ENCODE results near the gene GMPPB. TPM values are rescaled to one million over a fixed set of nuclear protein-coding genes. Genes with fewer than 3 reads are reported as not detected.

GMPPB gene
- total RNA-seq, 2 experiments from 2014 or later = 40.7 to 54.5 TPM

- Histone ChIP-seq H3K36me3 (ENCODE audit: insufficient read depth, low read length) (peaks cover 9% of the 10 kb centered on the region; the same call in 1 of the 2 replicates), H3K4me1 (ENCODE audit: insufficient read depth, low read length, poor library complexity, severe bottlenecking) (no peaks in the 10 kb centered on the region), H3K9me2 (ENCODE audit: insufficient read depth, low read length) (no peaks in the 10 kb centered on the region), H2AFZ (ENCODE audit: low read length) (no peak overlapping the region), H4K20me1 (ENCODE audit: insufficient read depth, low read length) (no peaks in the 10 kb centered on the region), H3K4me3 (ENCODE audit: low read depth, low read length, poor library complexity, severe bottlenecking) (no peak overlapping the region), H3K79me2 (ENCODE audit: insufficient read depth, low read depth, low read length) (no peaks in the 10 kb centered on the region), H3K4me2 (ENCODE audit: low read length) (no peak overlapping the region), H3K9me3 (ENCODE audit: low read length) (no peaks in the 10 kb centered on the region), H3K27ac (ENCODE audit: low read depth, low read length, poor library complexity, severe bottlenecking) (no peak overlapping the region)
- no peak for DNase-seq (ENCODE audit: low spot score)
- intact Hi-C loops (cut with micrococcal nuclease; ENCODE audit: unreplicated experiment) = no loop called here
- ChIA-PET POLR2A (interaction anchor here (0.7 kb wide), 1 partner anchor 9 kb away, joined by 3 read pairs; no protein-coding TSS in a partner anchor), CTCF (ENCODE audit: unreplicated experiment) (no interaction called here)
- TF ChIP-seq EZH2phosphoT487 (IDR thresholded peaks at IDR 0.05; ENCODE audit: borderline replicate concordance, low read depth, low read length) (no peak), CTCF (conservative IDR thresholded peaks at IDR 0.05; ENCODE audit: low read length) (no peak)
- BruUV-seq (replicated peaks) = no TSS peak
These were observed 12.3 kb downstream of the GMPPB start for GRCh38 chr3:49711489-49711888.

- Histone ChIP-seq H3K4me2 (ENCODE audit: low read length) (no peak overlapping the region), H3K36me3 (ENCODE audit: insufficient read depth, low read length) (0 out of 2 replicates have a peak, but pooled peaks cover 4% of the 10 kb centered on the region), H3K79me2 (ENCODE audit: insufficient read depth, low read depth, low read length) (no peaks in the 10 kb centered on the region), H3K4me1 (ENCODE audit: insufficient read depth, low read length, poor library complexity, severe bottlenecking) (no peaks in the 10 kb centered on the region), H3K4me3 (ENCODE audit: low read depth, low read length, poor library complexity, severe bottlenecking) (no peak overlapping the region), H3K9me2 (ENCODE audit: insufficient read depth, low read length) (no peaks in the 10 kb centered on the region), H2AFZ (ENCODE audit: low read length) (no peak overlapping the region), H3K9me3 (ENCODE audit: low read length) (no peaks in the 10 kb centered on the region), H4K20me1 (ENCODE audit: insufficient read depth, low read length) (no peaks in the 10 kb centered on the region), H3K27ac (ENCODE audit: low read depth, low read length, poor library complexity, severe bottlenecking) (no peak overlapping the region)
- DNase-seq (ENCODE audit: low spot score) = no peak
- no peak for TF ChIP-seq CTCF (conservative IDR thresholded peaks at IDR 0.05; ENCODE audit: low read length)
- TF ChIP-seq EZH2phosphoT487 (IDR thresholded peaks at IDR 0.05; ENCODE audit: borderline replicate concordance, low read depth, low read length) = no peak
- POLR2A ChIA-PET = no interaction called here
- no TSS peak for BruUV-seq (replicated peaks)
- intact Hi-C loops (cut with micrococcal nuclease; ENCODE audit: unreplicated experiment) = no loop called here
- CTCF ChIA-PET (ENCODE audit: unreplicated experiment) = no interaction called here
These were observed 13.9 kb downstream of the GMPPB start for GRCh38 chr3:49709852-49710251.

- intact Hi-C loops (cut with micrococcal nuclease; ENCODE audit: unreplicated experiment) = no loop called here
- no peak for DNase-seq (ENCODE audit: low spot score)
- H3K4me1 ChIP-seq (ENCODE audit: insufficient read depth, low read length, poor library complexity, severe bottlenecking) = no peaks in the 10 kb centered on the region
- H3K79me2 ChIP-seq (ENCODE audit: insufficient read depth, low read depth, low read length) = no peaks in the 10 kb centered on the region
- H4K20me1 ChIP-seq (ENCODE audit: insufficient read depth, low read length) = no peaks in the 10 kb centered on the region
- 0 out of 2 replicates have a peak, but pooled peaks cover 5% of the 10 kb centered on the region for H3K36me3 ChIP-seq (ENCODE audit: insufficient read depth, low read length)
- H3K4me3 ChIP-seq (ENCODE audit: low read depth, low read length, poor library complexity, severe bottlenecking) = no peak overlapping the region
- H3K9me2 ChIP-seq (ENCODE audit: insufficient read depth, low read length) = no peaks in the 10 kb centered on the region
- H3K9me3 ChIP-seq (ENCODE audit: low read length) = no peaks in the 10 kb centered on the region
- TF ChIP-seq EZH2phosphoT487 (IDR thresholded peaks at IDR 0.05; ENCODE audit: borderline replicate concordance, low read depth, low read length) = no peak
- no peak for TF ChIP-seq CTCF (conservative IDR thresholded peaks at IDR 0.05; ENCODE audit: low read length)
- H2AFZ ChIP-seq (ENCODE audit: low read length) = no peak overlapping the region
- no peak overlapping the region for H3K27ac ChIP-seq (ENCODE audit: low read depth, low read length, poor library complexity, severe bottlenecking)
- no peak overlapping the region for H3K4me2 ChIP-seq (ENCODE audit: low read length)
- ChIA-PET POLR2A (interaction anchor here (0.6 kb wide), 1 partner anchor 375 kb away, joined by 3 read pairs; no protein-coding TSS in a partner anchor), CTCF (ENCODE audit: unreplicated experiment) (no interaction called here)
- BruUV-seq (replicated peaks) = no TSS peak
These were observed 16.7 kb downstream of the GMPPB start for GRCh38 chr3:49707113-49707480.
